Measurements from ENCODE around the gene GPA33. TPM values are rescaled to one million over a fixed set of nuclear protein-coding genes. Genes with fewer than 3 reads are reported as not detected.

The GPA33 gene
- total RNA-seq, 1 experiment from 2014 or later: not detected

- peak overlapping the region; percentile 89 for H3K4me2 ChIP-seq
- no peaks in the 10 kb centered on the region for H3K27me3 ChIP-seq (ENCODE audit: insufficient read depth, low read depth)
- intact Hi-C loops (cut with micrococcal nuclease; ENCODE audit: unreplicated experiment): loop anchor here (1.0 to 5.0 kb wide), 8 partner anchors 41 to 466 kb away; partner anchors contain the start of gene POU2F1
- no peaks in the 10 kb centered on the region for H3K4me1 ChIP-seq (replicated peaks; ENCODE audit: insufficient read depth)
- ChIA-PET POLR2A (ENCODE audit: unreplicated experiment) (interaction anchor here (1.2 kb wide), 1 partner anchor 154 kb away, joined by 7 read pairs; the partner anchor contains the start of gene POU2F1), CTCF (interaction anchor here (0.6 to 0.9 kb wide), 3 partner anchors 16 to 201 kb away, joined by 3 to 7 read pairs (median 3); no protein-coding TSS in a partner anchor)
- DNase-seq: peak; percentile 42 to 82
- no peaks in the 10 kb centered on the region for H3K9me2 ChIP-seq (ENCODE audit: insufficient read depth)
- no peaks in the 10 kb centered on the region for H3K79me2 ChIP-seq (ENCODE audit: low read depth)
- no TSS peak for BruUV-seq (replicated peaks)
- peak overlapping the region; percentile 64 for H2AFZ ChIP-seq
- no peaks in the 10 kb centered on the region for H3K9me3 ChIP-seq (ENCODE audit: insufficient read depth, low read depth)
- H4K20me1 ChIP-seq (ENCODE audit: insufficient read depth): no peaks in the 10 kb centered on the region
- H3K27ac ChIP-seq: 0 out of 2 replicates have a peak overlapping the region, but pooled peaks have one; percentile 27
- no peak for TF ChIP-seq EZH2 (IDR thresholded peaks at IDR 0.05; ENCODE audit: low read depth)
- TF ChIP-seq CTCF (conservative IDR thresholded peaks at IDR 0.05): peak; percentile 99
- peak overlapping the region; percentile 55; the same call in 1 of the 2 replicates for H3K4me3 ChIP-seq
- H3K36me3 ChIP-seq (ENCODE audit: low read depth): no peaks in the 10 kb centered on the region
- no peaks in the 10 kb centered on the region for H3F3A ChIP-seq (ENCODE audit: insufficient read depth, low read depth)
Observed at GRCh38 chr1:167066333-167067122, 23.6 kb downstream of the GPA33 start.

GRCh38 chr1:167065471-167065870 is 24.7 kb downstream of the GPA33 start:
- ChIA-PET POLR2A (ENCODE audit: unreplicated experiment) (no interaction called here), CTCF (interaction anchor here (0.6 kb wide), 1 partner anchor 143 kb away, joined by 3 read pairs; no protein-coding TSS in a partner anchor)

More at GRCh38 chr1:167065471-167065870, 24.7 kb downstream of the GPA33 start:
- Histone ChIP-seq H3K9me2 (ENCODE audit: insufficient read depth) (no peaks in the 10 kb centered on the region), H4K20me1 (ENCODE audit: insufficient read depth) (no peaks in the 10 kb centered on the region), H3K79me2 (ENCODE audit: low read depth) (no peaks in the 10 kb centered on the region), H3K9me3 (ENCODE audit: insufficient read depth, low read depth) (no peaks in the 10 kb centered on the region), H3K4me3 (no peak overlapping the region), H3K27me3 (ENCODE audit: insufficient read depth, low read depth) (no peaks in the 10 kb centered on the region), H3K4me1 (replicated peaks; ENCODE audit: insufficient read depth) (no peaks in the 10 kb centered on the region), H3K27ac (no peak overlapping the region), H3F3A (ENCODE audit: insufficient read depth, low read depth) (no peaks in the 10 kb centered on the region), H3K36me3 (ENCODE audit: low read depth) (no peaks in the 10 kb centered on the region), H3K4me2 (no peak overlapping the region), H2AFZ (no peak overlapping the region)
- intact Hi-C loops (cut with micrococcal nuclease; ENCODE audit: unreplicated experiment): loop anchor here (5.0 kb wide), 4 partner anchors 42 to 467 kb away; no protein-coding TSS in a partner anchor
- no peak for DNase-seq
- BruUV-seq (replicated peaks): no TSS peak
- TF ChIP-seq EZH2 (IDR thresholded peaks at IDR 0.05; ENCODE audit: low read depth) (no peak), CTCF (conservative IDR thresholded peaks at IDR 0.05) (no peak)
